GM21381 (cell line): ENCODE measurements around the gene BCL2L15.

Experiments
- ATAC-seq: cut with Tn5 transposase; IDR thresholded peaks from one replicate; pipeline ENCODE4 v1.9.1; 2021; ENCODE audit warnings: mild to moderate bottlenecking, moderate library complexity; ENCODE audit not compliant: unreplicated experiment

Gene BCL2L15

GRCh38 chr1:113887402-113888175, at the start of gene BCL2L15:
BCL2L15 (minus strand) TSS chr1:113887581; CDS start chr1:113887375, 206 bp downstream.
- no peak for ATAC-seq

- no peak for ATAC-seq
These were observed 49.8 kb upstream of the BCL2L15 start for GRCh38 chr1:113937146-113937545.

GRCh38 chr1:113935970-113936369, 48.6 kb upstream of the BCL2L15 start:
- no peak for ATAC-seq

GRCh38 chr1:113935176-113935575, 47.8 kb upstream of the BCL2L15 start:
- ATAC-seq = no peak

GRCh38 chr1:113934511-113935055, 47.2 kb upstream of the BCL2L15 start:
- no peak for ATAC-seq

GRCh38 chr1:113934006-113934405, 46.6 kb upstream of the BCL2L15 start:
- ATAC-seq = no peak

- ATAC-seq = no peak
These were observed 44.1 kb upstream of the BCL2L15 start for GRCh38 chr1:113931451-113931851.

GRCh38 chr1:113930499-113931161, 43.2 kb upstream of the BCL2L15 start:
- ATAC-seq = peak; percentile 21

- peak; percentile 33 for ATAC-seq
These were observed 42.5 kb upstream of the BCL2L15 start for GRCh38 chr1:113929750-113930498.

GRCh38 chr1:113928941-113929749, 41.8 kb upstream of the BCL2L15 start, which contains the start of gene HIPK1:
HIPK1 (plus strand) TSS chr1:113929324.
- peak; percentile 66 for ATAC-seq

GRCh38 chr1:113928187-113928930, 41.0 kb upstream of the BCL2L15 start:
- no peak for ATAC-seq

- ATAC-seq = no peak
These were observed 37.1 kb upstream of the BCL2L15 start for GRCh38 chr1:113924473-113924872.

GRCh38 chr1:113922957-113923356, 35.6 kb upstream of the BCL2L15 start:
- no peak for ATAC-seq

- ATAC-seq = no peak
These were observed 30.9 kb upstream of the BCL2L15 start for GRCh38 chr1:113918243-113918642.

GRCh38 chr1:113917400-113918082, 30.2 kb upstream of the BCL2L15 start:
- ATAC-seq = no peak

GRCh38 chr1:113916974-113917373, 29.6 kb upstream of the BCL2L15 start:
- ATAC-seq = no peak

- ATAC-seq = no peak
These were observed 26.7 kb upstream of the BCL2L15 start for GRCh38 chr1:113913887-113914664.

- no peak for ATAC-seq
These were observed 25.9 kb upstream of the BCL2L15 start for GRCh38 chr1:113913312-113913668.
